Measurements from ENCODE around the gene FOXJ1.

GRCh38 chr17:76124582-76125390 lies 16.3 kb downstream of the FOXJ1 start:
- TF ChIP-seq, protein P1, sequence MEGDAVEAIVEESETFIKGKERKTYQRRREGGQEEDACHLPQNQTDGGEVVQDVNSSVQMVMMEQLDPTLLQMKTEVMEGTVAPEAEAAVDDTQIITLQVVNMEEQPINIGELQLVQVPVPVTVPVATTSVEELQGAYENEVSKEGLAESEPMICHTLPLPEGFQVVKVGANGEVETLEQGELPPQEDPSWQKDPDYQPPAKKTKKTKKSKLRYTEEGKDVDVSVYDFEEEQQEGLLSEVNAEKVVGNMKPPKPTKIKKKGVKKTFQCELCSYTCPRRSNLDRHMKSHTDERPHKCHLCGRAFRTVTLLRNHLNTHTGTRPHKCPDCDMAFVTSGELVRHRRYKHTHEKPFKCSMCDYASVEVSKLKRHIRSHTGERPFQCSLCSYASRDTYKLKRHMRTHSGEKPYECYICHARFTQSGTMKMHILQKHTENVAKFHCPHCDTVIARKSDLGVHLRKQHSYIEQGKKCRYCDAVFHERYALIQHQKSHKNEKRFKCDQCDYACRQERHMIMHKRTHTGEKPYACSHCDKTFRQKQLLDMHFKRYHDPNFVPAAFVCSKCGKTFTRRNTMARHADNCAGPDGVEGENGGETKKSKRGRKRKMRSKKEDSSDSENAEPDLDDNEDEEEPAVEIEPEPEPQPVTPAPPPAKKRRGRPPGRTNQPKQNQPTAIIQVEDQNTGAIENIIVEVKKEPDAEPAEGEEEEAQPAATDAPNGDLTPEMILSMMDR (IDR thresholded peaks at IDR 0.05; ENCODE audit: insufficient read depth, low read length, poor library complexity, severe bottlenecking) = no peak
- TF ChIP-seq EZH2phosphoT487 (conservative IDR thresholded peaks at IDR 0.05; ENCODE audit: low read length) = no peak

Data from SU-DHL-6 (cell line).